ENCODE data around the gene ZIC2. TPM values are rescaled to one million over a fixed set of nuclear protein-coding genes. Genes with fewer than 3 reads are reported as not detected.

The ZIC2 gene
- total and polyA plus RNA-seq, 2 experiments from 2014 or later: 0.10 to 0.15 TPM

DNA sequence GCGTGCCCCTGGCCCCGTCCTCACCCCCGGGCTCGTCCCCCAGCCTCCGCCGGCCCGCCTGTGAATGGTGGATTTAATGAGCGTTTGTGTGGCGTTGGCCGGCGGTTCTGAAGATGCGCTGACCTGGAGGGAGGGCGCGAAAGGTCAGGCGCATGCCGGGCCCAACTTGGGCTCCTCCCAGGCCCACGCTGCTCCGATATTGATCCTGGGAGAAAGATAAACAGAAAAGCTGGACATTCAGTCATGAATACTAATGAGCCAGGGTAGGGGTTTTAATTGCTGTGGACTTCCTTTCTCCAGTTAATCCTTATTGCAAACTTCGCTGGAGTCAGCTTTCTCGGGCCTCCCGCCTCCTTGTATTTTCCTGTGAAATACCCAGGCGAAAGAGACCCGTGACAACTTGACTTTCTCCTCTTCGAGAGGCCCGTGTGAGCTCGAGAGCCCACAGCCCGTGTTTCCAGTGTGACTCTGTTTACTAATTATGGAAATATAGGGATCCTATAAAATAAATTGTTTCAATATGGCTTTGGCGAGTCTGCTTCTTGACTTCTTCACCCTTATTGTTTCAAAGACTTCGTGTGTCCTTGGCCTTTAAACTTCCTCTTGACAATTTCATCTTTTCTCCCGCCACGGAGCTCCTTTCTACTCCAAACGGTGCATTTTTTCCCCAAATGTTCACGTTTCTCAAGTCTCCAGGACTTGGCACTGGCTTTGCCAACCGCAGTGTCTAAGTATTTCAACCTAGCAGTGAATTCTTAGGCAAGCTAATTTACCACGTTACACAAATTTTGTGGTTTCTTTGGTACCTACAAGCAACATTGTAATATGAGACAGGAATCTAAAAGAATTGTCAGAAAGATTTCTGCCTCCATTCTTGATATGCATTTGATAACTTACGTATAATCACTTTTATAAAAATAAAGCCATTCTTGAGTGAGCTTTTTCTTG lies 10.5 kb downstream of the ZIC2 start:
- Histone ChIP-seq H3K4me1 (ENCODE audit: insufficient read depth) (no peaks in the 10 kb centered on the region), H3K36me3 (replicated peaks; ENCODE audit: insufficient read depth, low read depth) (no peaks in the 10 kb centered on the region), H3K9me2 (replicated peaks; ENCODE audit: insufficient read depth) (no peaks in the 10 kb centered on the region), H3K9me3 (ENCODE audit: low read depth) (no peaks in the 10 kb centered on the region), H3K27ac (no peak overlapping the region), H3K79me2 (no peaks in the 10 kb centered on the region), H3K27me3 (peaks cover 100% of the 10 kb centered on the region), H2AFZ (no peak overlapping the region), H3K4me3 (no peak overlapping the region), H4K20me1 (ENCODE audit: insufficient read depth, poor library complexity, severe bottlenecking) (no peaks in the 10 kb centered on the region), H3K4me2 (no peak overlapping the region)
- DNase-seq (ENCODE audit: low spot score): no peak
- WGBS (ENCODE audit: low lambda C conversion rate, missing lambda C conversion rate): 7% methylated on average over 26 of the region's 36 CpGs
- peak; percentile 13 for TF ChIP-seq EZH2phosphoT487 (IDR thresholded peaks at IDR 0.05; ENCODE audit: low read depth, severe bottlenecking, unreplicated experiment)
- TF ChIP-seq CTCF (IDR thresholded peaks at IDR 0.05; ENCODE audit: poor library complexity): no peak
- peak; percentile 91 for TF ChIP-seq EZH2 (IDR thresholded peaks at IDR 0.05; ENCODE audit: borderline replicate concordance)

- TF ChIP-seq EZH2 (IDR thresholded peaks at IDR 0.05; ENCODE audit: borderline replicate concordance) (no peak), EZH2phosphoT487 (IDR thresholded peaks at IDR 0.05; ENCODE audit: low read depth, severe bottlenecking, unreplicated experiment) (no peak), CTCF (IDR thresholded peaks at IDR 0.05; ENCODE audit: poor library complexity) (no peak)
- Histone ChIP-seq H3K27me3 (peaks cover 100% of the 10 kb centered on the region), H3K9me3 (ENCODE audit: low read depth) (no peaks in the 10 kb centered on the region), H3K36me3 (replicated peaks; ENCODE audit: insufficient read depth, low read depth) (no peaks in the 10 kb centered on the region), H3K4me1 (ENCODE audit: insufficient read depth) (no peaks in the 10 kb centered on the region), H3K27ac (no peak overlapping the region), H2AFZ (no peak overlapping the region), H3K4me2 (no peak overlapping the region), H3K4me3 (no peak overlapping the region), H3K79me2 (no peaks in the 10 kb centered on the region), H3K9me2 (replicated peaks; ENCODE audit: insufficient read depth) (no peaks in the 10 kb centered on the region), H4K20me1 (ENCODE audit: insufficient read depth, poor library complexity, severe bottlenecking) (no peaks in the 10 kb centered on the region)
- DNase-seq (ENCODE audit: low spot score): no peak
- 12% methylated on average over 3 of the region's 3 CpGs for WGBS (ENCODE audit: low lambda C conversion rate, missing lambda C conversion rate)
Observed at GRCh38 chr13:99992949-99993351, 11.4 kb downstream of the ZIC2 start.

DNA sequence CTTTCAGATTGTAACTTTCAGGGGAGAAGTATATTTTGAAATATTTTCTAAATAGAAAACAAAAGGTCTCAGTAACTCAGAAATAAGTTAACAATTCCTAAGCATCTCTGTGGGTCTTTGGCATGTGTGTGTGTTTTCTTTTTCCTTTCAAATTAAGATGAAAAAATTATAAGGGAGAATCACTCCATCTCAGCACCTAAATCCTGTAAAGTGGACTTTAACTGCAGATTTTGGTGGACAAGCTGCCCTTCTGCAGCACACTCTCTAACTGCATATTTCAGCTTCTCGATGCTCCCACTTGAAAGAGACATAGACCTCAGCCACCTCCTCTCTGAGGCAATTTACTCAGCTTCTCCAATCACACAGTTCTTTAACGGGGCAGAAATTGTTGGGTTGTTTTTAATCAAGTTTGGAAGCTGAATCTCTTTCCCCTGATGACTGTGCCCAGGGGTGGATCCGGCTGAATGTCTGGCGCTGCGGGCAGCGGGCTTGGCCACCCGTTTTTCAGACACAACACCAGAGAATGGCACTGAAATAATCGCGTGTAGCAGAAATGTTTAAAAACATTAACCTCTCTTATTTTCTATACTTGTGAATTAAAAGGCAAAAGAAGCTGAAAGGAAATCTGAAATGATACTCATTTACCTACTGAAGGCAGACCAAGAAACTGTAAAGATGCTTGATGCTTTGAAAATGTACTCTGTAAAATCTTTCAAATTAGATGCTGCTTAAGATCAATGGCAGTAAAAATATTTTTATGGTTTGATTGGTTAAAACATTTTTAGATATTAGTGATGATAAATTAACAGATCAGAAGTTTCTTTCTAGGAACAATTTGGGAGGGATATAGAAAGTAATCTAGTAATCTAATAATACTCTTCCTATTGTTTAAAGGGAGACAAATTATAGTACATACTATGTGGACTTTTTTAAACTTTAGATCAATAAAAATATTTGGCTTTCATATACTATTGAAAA lies 12.4 kb downstream of the ZIC2 start:
- no peak overlapping the region for H3K4me2 ChIP-seq
- WGBS (ENCODE audit: low lambda C conversion rate, missing lambda C conversion rate): 13% methylated on average over 9 of the region's 9 CpGs

More for the DNA sequence above, 12.4 kb downstream of the ZIC2 start:
- no peaks in the 10 kb centered on the region for H3K79me2 ChIP-seq
- H3K9me3 ChIP-seq (ENCODE audit: low read depth): no peaks in the 10 kb centered on the region
- no peak overlapping the region for H3K4me3 ChIP-seq
- H4K20me1 ChIP-seq (ENCODE audit: insufficient read depth, poor library complexity, severe bottlenecking): no peaks in the 10 kb centered on the region
- no peak overlapping the region for H2AFZ ChIP-seq
- no peaks in the 10 kb centered on the region for H3K36me3 ChIP-seq (replicated peaks; ENCODE audit: insufficient read depth, low read depth)
- DNase-seq (ENCODE audit: low spot score): no peak
- H3K9me2 ChIP-seq (replicated peaks; ENCODE audit: insufficient read depth): no peaks in the 10 kb centered on the region
- H3K27ac ChIP-seq: no peak overlapping the region
- H3K4me1 ChIP-seq (ENCODE audit: insufficient read depth): no peaks in the 10 kb centered on the region
- peaks cover 100% of the 10 kb centered on the region for H3K27me3 ChIP-seq
- no peak for TF ChIP-seq EZH2phosphoT487 (IDR thresholded peaks at IDR 0.05; ENCODE audit: low read depth, severe bottlenecking, unreplicated experiment)
- TF ChIP-seq CTCF (IDR thresholded peaks at IDR 0.05; ENCODE audit: poor library complexity): no peak
- TF ChIP-seq EZH2 (IDR thresholded peaks at IDR 0.05; ENCODE audit: borderline replicate concordance): no peak

All from hepatocyte (in vitro differentiated cells).